WTC11 (cell line): ENCODE measurements around the gene FXYD3.

Experiments
- ATF3 ChIP-seq: sonication (generic); formaldehyde crosslinking; conservative IDR thresholded peaks from 2 replicates; pipeline ENCODE4 v1.8.1; 2022; ENCODE audit warnings: mild to moderate bottlenecking, missing genetic modification reagents
- CTCF ChIP-seq: fragments of 200-600 bp; IDR thresholded peaks from 2 replicates; pipeline ENCODE4 v1.8.0; 2022; ENCODE audit warnings: antibody characterized with exemption
- FOXP1 ChIP-seq: sonication (generic); formaldehyde crosslinking; IDR thresholded peaks from 2 replicates; pipeline ENCODE4 v1.8.0; 2022; ENCODE audit warnings: missing genetic modification reagents, mild to moderate bottlenecking, moderate library complexity, borderline replicate concordance
- FOXP4 ChIP-seq: sonication (generic); formaldehyde crosslinking; IDR thresholded peaks from 2 replicates; pipeline ENCODE4 v1.8.0; 2022; ENCODE audit warnings: mild to moderate bottlenecking, missing genetic modification reagents
- GABPB1 ChIP-seq: sonication (generic); formaldehyde crosslinking; IDR thresholded peaks from 2 replicates; pipeline ENCODE4 v1.8.1; 2023; ENCODE audit warnings: mild to moderate bottlenecking, missing genetic modification reagents
- JUN ChIP-seq: sonication (generic); formaldehyde crosslinking; IDR thresholded peaks from 2 replicates; pipeline ENCODE4 v1.8.0; 2023; ENCODE audit warnings: mild to moderate bottlenecking, missing genetic modification reagents
- MAX ChIP-seq: sonication (generic); formaldehyde crosslinking; IDR thresholded peaks from 2 replicates; pipeline ENCODE4 v1.8.0; 2022; ENCODE audit warnings: mild to moderate bottlenecking, missing genetic modification reagents
- NR1H2 ChIP-seq: sonication (generic); formaldehyde crosslinking; IDR thresholded peaks from 2 replicates; pipeline ENCODE4 v1.9.0; 2021; ENCODE audit warnings: mild to moderate bottlenecking, moderate library complexity, missing genetic modification reagents
- OVOL2 ChIP-seq: fragments of 250-450 bp; sonication (Bioruptor Pico); IDR thresholded peaks from 2 replicates; pipeline ENCODE4 v1.9.0; 2021; ENCODE audit warnings: mild to moderate bottlenecking, borderline replicate concordance
- RORB ChIP-seq: fragments of 250-450 bp; sonication (Bioruptor Pico); IDR thresholded peaks from 2 replicates; pipeline ENCODE4 v1.9.0; 2021; ENCODE audit warnings: mild to moderate bottlenecking
- SP1 ChIP-seq: sonication (generic); formaldehyde crosslinking; conservative IDR thresholded peaks from 2 replicates; pipeline ENCODE4 v1.8.1; 2022; ENCODE audit warnings: missing genetic modification reagents
- ZNF263 ChIP-seq: sonication (generic); formaldehyde crosslinking; IDR thresholded peaks from 2 replicates; pipeline ENCODE4 v1.8.1; 2022; ENCODE audit warnings: low read depth, mild to moderate bottlenecking, moderate library complexity, missing genetic modification reagents
- ZNF512 ChIP-seq: sonication (generic); formaldehyde crosslinking; IDR thresholded peaks from 2 replicates; pipeline ENCODE4 v1.8.1; 2022; ENCODE audit warnings: missing genetic modification reagents, borderline replicate concordance

GRCh38 chr19:35120492-35120891 lies 4.9 kb downstream of the FXYD3 start:
- TF ChIP-seq RORB (CRISPR knock-in tag) (no peak), MAX (no peak), ZNF512 (CRISPR knock-in tag) (no peak), OVOL2 (CRISPR knock-in tag) (no peak), CTCF (no peak), ATF3 (CRISPR knock-in tag) (no peak), NR1H2 (CRISPR knock-in tag) (no peak), ZNF263 (CRISPR knock-in tag) (no peak), FOXP1 (CRISPR knock-in tag) (no peak), FOXP4 (CRISPR knock-in tag) (no peak), GABPB1 (CRISPR knock-in tag) (no peak), JUN (CRISPR knock-in tag) (no peak), SP1 (no peak)
